T follicular helper cell (primary cell): ENCODE results near the gene PSD2.
A peak's percentile ranks its signal among the peaks of the same experiment; 100 is the strongest.

Experiments
- DNase-seq: peaks from one replicate; pipeline ENCODE4 v3.0.0-alpha.2; 2020; ENCODE audit warnings: low read depth

Gene PSD2

GRCh38 chr5:139837711-139838380 is 42.2 kb downstream of the PSD2 start:
- no peak for DNase-seq

- no peak for DNase-seq
These were observed 43.0 kb downstream of the PSD2 start for GRCh38 chr5:139838381-139839197.

GRCh38 chr5:139839232-139839815 is 43.7 kb downstream of the PSD2 start:
- DNase-seq, result no peak

- DNase-seq, result no peak
These were observed 44.3 kb downstream of the PSD2 start for GRCh38 chr5:139839918-139840317.

- no peak for DNase-seq
These were observed 45.9 kb downstream of the PSD2 start for GRCh38 chr5:139841549-139841948.

GRCh38 chr5:139842321-139842720 is 46.7 kb downstream of the PSD2 start:
- no peak for DNase-seq

- DNase-seq, result no peak
These were observed 48.4 kb downstream of the PSD2 start for GRCh38 chr5:139843991-139844390.

- DNase-seq, result peak; percentile 58
These were observed 49.0 kb downstream of the PSD2 start for GRCh38 chr5:139844472-139845145.

- DNase-seq, result no peak
These were observed 50.5 kb downstream of the PSD2 start for GRCh38 chr5:139845846-139846681.

GRCh38 chr5:139847091-139847490 is 51.5 kb downstream of the PSD2 start:
- DNase-seq, result no peak

GRCh38 chr5:139847790-139848507 is 52.3 kb downstream of the PSD2 start:
- peak; percentile 67 for DNase-seq

- DNase-seq, result peak; percentile 10
These were observed 53.0 kb downstream of the PSD2 start for GRCh38 chr5:139848508-139849100.

- DNase-seq, result no peak
These were observed 53.9 kb downstream of the PSD2 start for GRCh38 chr5:139849501-139849900.

GRCh38 chr5:139849942-139850341 is 54.3 kb downstream of the PSD2 start:
- no peak for DNase-seq

- no peak for DNase-seq
These were observed 54.9 kb downstream of the PSD2 start for GRCh38 chr5:139850423-139851016.

- DNase-seq, result no peak
These were observed 56.0 kb downstream of the PSD2 start for GRCh38 chr5:139851558-139851957.

- no peak for DNase-seq
These were observed 57.1 kb downstream of the PSD2 start for GRCh38 chr5:139852696-139853095.

GRCh38 chr5:139854029-139854605 is 58.5 kb downstream of the PSD2 start:
- no peak for DNase-seq

GRCh38 chr5:139854953-139855352 is 59.3 kb downstream of the PSD2 start:
- DNase-seq, result no peak

GRCh38 chr5:139855451-139855850 is 59.8 kb downstream of the PSD2 start:
- DNase-seq, result no peak
